H54 (cell line): ENCODE data around the gene PCID2.
A peak's percentile ranks its signal among the peaks of the same experiment; 100 is the strongest.

ENCODE experiments used
- DNase-seq: peaks from one replicate; pipeline ENCODE4 v3.0.0; 2011; ENCODE audit warnings: low spot score, mixed read lengths; ENCODE audit not compliant: insufficient read length
- FAIRE-seq: peaks from 3 replicates; lab custom pipeline; 2011; peaks lifted over from hg19 to GRCh38; lab: Jason Lieb, UNC
- POLR2A ChIP-seq: IDR thresholded peaks from 2 replicates; pipeline ENCODE4 v1.6.1; 2011; ENCODE audit warnings: low read depth, mild to moderate bottlenecking, low read length

Gene PCID2

DNA sequence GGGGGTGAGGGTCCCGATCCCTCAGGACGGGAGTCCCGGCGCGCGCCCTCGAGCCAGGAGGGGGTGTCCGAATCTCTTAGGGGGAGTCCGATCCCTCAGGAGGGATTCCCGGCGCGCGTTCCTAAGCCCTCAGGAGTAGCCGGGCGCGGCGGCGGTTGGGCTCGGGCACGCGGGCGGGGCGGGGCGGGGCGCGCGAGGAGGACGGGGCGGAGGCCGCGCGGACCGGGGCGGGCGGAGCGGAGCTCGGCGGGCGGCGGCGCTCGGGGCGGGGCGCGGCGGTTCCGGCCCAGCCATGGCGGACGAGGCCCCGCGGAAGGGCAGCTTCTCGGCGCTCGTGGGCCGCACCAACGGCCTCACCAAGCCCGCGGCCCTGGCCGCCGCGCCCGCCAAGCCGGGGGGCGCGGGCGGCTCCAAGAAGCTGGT, 878 bp upstream of the PCID2 start, which contains the start of gene CUL4A:
Gene CUL4A, plus strand, starts transcription at position 278 of the 423 bp plus-strand sequence. Its CDS starts 15 bp downstream, at position 293.
- FAIRE-seq (no peak), DNase-seq (peak; percentile 78)
- peak; percentile 69; the same call in 1 of the 2 replicates for TF ChIP-seq POLR2A

DNA sequence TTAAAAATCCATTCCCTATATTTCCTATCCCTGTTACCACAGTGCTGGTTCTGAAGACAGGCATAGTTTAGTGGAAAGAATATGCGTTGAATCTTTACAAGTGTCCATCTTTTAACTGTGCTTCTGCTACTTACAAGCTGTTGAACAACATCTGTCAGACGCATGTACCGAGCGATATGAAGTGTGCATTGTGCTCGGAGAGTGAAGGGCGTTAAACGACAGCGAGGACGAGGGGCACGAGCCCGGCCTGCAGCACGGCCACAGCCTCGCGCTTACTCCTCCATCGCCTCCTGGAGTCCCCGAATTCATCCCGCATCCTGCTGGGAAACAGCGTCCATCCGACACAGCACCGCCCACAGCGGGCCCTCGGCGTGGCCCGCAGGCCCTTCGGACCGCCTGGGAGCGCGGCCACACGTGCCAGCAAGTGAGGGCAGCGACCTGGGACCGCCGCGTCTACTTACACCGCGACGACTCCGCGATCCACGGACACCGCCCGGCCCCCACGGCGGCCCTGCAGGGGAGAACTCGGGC, 514 bp downstream of the PCID2 start:
- peak; percentile 76 for FAIRE-seq
- no peak for TF ChIP-seq POLR2A
- peak; percentile 60 for DNase-seq

DNA sequence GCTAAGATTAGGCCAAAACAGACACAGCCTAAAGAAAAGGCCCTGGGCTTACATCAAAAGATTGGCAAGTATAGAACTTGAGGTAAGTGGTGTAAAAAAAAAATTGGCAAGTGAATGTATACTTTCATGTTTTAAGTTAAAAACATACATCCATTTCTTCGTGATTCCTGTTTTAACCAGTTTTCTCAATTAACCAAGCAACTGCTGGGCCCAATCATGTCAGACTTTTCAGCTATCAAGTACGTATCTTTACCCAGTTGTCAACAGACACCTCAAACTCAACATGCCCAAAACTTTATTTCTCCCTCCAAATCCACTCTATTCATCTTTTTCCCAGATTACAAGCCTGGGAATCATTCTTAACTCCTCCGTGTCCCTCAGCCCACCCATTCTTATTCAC, 1.0 kb downstream of the PCID2 start:
- DNase-seq (no peak), FAIRE-seq (no peak)
- no peak for TF ChIP-seq POLR2A

DNA sequence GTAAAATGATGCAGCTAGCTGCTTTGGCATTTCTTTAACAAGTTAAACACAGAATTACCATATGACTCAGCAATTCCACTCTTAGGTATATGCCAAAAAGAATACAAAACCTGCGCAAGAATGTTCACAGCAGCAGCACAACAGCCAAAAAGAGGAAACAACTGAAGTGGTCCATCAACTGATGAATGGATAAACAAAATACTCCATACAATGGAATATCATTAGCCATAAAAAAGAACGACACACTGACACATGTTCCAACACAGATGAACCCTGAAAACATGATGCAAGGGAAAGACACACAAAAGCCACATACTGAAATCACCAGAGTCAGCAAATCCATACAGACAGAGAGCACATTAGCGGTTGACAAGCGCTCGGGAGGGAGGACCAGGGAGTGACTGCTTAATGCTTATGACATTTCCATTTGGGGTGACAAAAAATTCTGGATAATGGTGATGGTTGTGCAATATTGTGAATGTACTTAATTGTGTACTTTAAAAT, 3.0 kb downstream of the PCID2 start:
- peak; percentile 6 for FAIRE-seq
- TF ChIP-seq POLR2A, result no peak
- no peak for DNase-seq

DNA sequence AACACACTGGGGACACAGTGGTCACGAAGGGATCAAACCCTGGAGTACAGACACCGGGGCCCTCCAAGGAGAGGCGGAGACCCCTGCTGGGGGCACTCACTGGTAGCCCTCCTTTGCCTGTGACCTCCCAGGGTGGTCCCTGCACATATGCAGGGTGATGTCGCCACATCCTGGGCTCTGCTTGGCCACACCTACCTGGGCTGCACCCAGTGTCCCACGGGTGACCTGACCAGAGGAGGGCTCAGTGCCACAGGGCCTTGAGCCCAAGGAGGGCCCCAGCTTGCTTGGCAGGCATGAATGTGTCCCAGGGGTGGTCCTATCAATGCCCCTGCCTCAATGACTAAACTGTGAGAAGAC, 4.1 kb downstream of the PCID2 start:
- TF ChIP-seq POLR2A, result no peak
- FAIRE-seq (no peak), DNase-seq (no peak)

DNA sequence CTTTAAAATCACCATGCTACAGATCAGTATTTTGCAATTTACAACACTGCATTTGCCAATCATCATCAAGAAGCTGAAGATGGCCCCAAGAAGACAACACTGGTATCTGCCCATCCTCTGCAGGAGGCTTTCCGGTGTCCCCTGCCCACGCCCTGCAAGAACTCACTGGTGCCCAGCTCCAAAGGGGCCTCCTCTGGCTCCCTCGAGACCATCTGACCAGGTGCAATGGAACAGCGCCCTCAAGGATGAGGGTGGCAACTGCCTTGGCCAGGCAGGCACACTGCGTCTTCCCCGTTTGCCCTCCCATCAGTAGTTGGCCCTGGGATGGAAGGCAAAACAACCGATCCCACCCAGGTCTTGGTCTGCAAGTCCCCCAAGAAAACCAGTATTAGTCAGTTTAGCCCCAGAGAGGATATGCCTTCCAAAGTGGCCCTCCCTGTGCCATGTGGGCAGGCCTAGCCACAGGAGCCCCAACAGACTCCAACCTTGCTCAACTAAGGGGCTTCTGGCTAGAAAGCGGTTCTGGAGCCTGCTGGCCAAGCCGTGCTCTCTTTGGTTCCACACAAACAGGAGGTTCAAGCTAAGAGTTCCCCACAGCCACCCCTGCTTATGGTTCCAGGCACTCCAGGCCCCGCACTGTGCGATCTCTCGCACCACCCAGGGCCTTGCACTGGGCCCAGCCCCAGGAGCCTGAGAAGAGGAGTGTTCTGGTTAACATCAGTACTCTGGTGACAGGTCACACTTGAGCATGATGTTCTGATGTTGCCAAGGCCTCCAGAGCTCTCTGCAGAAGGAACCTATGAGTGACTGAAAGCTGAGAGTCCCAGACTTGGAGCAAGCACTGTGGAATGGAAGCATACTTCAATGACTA, 4.7 kb downstream of the PCID2 start:
- DNase-seq (no peak), FAIRE-seq (no peak)

DNA sequence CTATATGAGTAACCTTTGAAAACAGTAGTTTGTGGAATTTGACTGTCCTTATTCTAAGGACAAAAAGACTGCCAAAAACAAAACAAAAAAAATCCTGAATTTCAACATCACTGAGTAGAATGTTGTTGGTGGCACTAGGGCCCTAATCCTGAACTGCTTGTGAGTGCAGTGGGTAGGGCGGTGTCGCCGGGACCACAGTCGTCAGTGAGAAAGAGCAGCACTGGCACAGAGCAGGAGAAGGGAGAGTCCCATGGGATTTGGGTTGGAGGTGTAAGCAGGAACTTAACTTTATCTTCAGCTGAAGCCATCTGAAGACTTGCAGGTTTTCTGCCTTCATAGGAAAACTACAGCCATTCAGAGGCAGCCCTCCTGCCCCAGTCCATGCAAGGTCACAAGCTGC, 5.6 kb downstream of the PCID2 start:
- no peak for FAIRE-seq
- no peak for DNase-seq
- no peak for TF ChIP-seq POLR2A

More for the DNA sequence above, 4.7 kb downstream of the PCID2 start:
- TF ChIP-seq POLR2A, result no peak

DNA sequence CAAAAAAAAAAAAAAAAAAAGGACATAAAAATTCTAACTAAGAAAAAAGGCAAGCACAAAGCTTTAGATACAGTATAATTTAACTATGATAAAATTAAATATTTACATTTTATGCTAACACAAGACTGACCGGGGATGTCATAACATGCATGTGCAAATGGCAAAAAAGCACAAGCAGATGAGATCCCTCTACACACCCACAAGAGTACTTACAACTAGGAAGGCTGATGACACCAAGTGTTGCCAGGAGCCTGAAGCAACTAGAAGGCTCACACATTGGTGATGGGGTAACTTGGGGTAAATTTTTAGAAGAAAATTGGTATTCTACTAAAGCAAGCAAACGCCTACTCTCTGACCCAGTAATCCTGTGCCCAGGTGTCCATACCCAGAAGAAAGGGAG, 6.7 kb downstream of the PCID2 start:
- TF ChIP-seq POLR2A, result no peak
- DNase-seq, result no peak
- FAIRE-seq, result no peak

DNA sequence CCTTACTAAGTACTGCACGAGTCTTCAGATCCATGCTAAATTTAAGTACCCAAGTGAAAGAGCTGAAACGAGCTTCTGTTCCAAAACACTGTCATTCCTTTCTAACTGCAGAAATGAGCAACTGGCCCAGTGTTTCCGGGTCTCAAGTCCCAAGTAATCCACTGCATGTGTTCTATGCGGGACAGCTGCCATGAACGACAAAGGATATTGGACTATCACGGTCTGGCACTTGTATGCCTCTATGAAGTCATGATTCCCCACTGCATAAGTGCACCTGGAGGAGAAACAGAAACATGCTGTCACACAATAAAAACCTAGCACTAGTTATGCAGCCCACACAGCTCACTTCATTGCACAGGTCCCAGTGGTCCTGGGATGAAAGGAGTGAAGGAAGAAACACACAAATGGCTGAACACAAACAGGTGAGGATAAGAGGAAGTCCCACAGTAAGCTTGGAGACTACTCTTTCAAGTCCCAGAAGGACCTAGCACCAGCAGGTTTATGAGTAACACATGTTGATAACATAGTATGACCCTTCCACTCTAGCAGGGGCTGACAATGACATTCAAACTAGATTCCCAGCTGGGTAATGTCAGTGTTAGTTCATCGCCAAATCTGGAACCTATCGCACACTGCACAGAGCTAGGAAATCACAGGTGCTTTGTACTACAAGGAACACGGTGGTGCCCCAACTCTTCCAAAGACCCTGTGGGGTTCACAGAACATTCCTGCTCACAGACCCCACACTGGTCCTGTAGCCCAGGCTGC, 11.3 kb downstream of the PCID2 start:
- FAIRE-seq, result no peak
- TF ChIP-seq POLR2A, result no peak
- no peak for DNase-seq

DNA sequence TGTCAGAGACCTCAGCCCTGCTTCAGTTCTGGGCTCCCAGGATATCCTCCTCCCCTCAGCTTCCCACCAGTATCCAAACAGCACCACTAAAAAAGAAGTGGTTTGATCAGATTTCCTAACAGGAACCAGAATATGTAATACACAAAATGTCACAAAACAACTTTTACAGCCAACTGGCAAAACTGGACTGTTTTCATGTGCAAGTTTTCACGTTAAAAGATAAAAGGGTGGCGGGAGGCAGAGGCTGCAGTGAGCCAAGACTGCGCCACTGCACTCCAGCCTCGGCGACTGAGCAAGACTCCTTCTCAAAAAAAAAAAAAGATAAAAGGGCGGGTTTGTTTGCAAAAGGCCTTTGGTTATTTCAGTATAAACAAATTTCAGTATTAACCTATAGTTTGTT, 13.1 kb downstream of the PCID2 start:
- DNase-seq, result no peak
- FAIRE-seq, result no peak
- TF ChIP-seq POLR2A, result no peak

DNA sequence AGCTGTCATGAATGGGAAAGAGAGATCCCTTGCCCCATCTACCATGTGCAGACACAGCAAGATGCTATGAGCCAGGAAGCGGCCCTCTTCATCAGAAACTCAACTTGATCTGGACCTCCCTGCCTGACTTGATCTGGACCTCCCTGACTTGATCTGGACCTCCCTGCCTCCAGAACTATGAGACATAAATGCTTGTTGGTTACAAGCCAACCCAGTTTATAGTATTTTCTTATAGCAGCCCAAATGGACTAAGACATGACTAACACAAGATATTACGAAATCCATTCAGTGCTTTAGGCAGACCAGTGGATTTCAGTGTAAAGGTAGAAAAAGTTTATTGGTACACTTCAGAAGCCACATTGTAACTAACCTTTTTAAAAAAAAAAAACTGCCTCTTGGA, 15.6 kb downstream of the PCID2 start:
- DNase-seq (no peak), FAIRE-seq (peak; percentile 74)
- TF ChIP-seq POLR2A, result no peak

DNA sequence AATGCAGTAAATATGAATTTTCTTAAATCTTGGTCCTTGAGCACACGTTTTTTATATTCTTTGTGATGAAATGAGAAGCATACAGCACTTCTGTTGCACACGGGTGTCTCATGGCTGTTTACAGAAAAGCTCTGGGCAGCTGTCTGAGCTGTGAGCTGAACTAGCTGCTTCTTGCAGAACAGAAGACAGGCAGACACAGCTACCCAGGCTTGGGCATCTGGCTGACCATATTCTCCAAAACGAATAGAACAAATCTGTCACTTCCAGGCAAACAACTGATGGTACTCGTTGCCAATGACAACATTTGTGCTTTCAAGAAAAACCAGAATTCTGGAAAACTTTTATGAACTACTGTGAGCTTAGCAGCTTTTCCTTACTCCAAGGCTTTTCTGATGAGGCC, 16.2 kb downstream of the PCID2 start:
- DNase-seq (no peak), FAIRE-seq (no peak)

DNA sequence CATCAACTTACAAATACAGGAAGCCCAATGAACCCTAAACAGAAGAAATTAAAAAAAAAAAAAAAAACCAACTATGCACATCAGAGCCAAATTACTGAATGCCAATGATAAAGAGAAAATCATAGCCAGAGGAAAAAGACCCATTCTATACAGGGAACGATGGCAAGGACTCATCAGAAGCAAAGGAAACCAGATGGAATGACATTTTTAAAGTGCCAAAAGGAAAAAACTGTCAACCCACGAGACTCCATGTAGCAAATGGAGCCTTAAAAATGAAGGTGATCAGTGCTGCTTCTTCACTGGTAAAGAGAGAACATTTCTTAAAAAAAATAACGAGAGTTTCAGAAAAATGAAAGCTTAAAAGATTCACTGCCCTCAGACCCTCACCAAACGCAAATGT, 18.3 kb downstream of the PCID2 start:
- DNase-seq (no peak), FAIRE-seq (no peak)
- no peak for TF ChIP-seq POLR2A

More for the DNA sequence above, 16.2 kb downstream of the PCID2 start:
- no peak for TF ChIP-seq POLR2A
